Ureter (tissue), 1 donor: ENCODE data around the gene SOX2. TPM values are rescaled to one million over a fixed set of nuclear protein-coding genes. Genes with fewer than 3 reads are reported as not detected.

Experiments
- DNase-seq: peaks from one replicate; pipeline ENCODE4 v3.0.0-alpha.2; 2020; ENCODE audit warnings: low spot score
- total RNA-seq: library from RNA; stranded (reverse); gene quantifications from one replicate; pipeline ENCODE4 v1.2.4, GENCODE V29; 2023
- donor health status: DM: yes; HTN: yes; CAD: no.

The SOX2 gene
- total RNA-seq = 0.16 TPM

GRCh38 chr3:181711325-181712135, at the start of gene SOX2:
SOX2 (plus strand) TSS chr3:181711925; CDS start chr3:181712361, 436 bp downstream.
- no peak for DNase-seq

DNA sequence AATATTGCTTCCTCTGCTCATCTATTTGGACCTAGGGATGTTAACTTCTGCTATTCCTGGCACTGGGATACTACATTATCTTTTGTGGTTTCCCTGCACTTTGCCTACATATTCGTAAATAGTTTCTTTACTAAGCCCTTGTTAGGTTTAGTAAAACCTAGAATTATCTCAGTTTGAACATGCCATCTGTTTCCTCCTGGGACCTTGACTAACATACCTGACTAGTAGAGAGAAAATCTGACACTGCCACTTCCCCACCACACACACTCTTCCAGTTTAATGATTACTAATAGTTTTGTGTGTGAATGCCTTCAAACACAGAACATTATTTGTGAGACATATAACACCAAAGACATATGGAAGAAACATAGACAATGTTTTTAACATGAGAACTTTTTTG, 28.2 kb upstream of the SOX2 start:
- no peak for DNase-seq

- DNase-seq = no peak
These were observed 24.5 kb upstream of the SOX2 start for GRCh38 chr3:181687190-181687589.

- no peak for DNase-seq
These were observed 24.0 kb upstream of the SOX2 start for GRCh38 chr3:181687731-181688130.

- DNase-seq = no peak
These were observed 22.2 kb upstream of the SOX2 start for GRCh38 chr3:181689546-181689945.

GRCh38 chr3:181690769-181691168, 21.0 kb upstream of the SOX2 start:
- DNase-seq = no peak

- no peak for DNase-seq
These were observed 19.8 kb upstream of the SOX2 start for GRCh38 chr3:181691901-181692300.

GRCh38 chr3:181692311-181693145, 19.2 kb upstream of the SOX2 start:
- no peak for DNase-seq

DNA sequence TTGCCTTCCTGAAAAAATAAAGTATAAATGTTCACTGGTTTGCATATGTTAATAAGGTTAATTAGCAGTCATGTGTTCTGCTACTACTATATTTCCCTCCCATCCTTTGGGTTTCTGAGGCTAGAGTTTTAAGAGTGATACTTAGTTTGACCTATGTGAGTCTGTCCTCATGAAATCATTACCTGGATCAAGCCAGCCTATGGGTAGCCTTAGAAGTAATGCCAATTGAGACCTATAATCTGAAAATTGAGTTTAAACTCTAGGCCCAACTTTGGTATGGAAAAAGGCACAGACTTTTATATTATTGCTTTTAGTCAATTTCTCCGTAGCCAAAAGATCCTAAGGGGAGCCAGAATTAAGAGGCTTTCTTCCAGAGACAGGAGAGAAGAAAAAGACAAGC, 18.4 kb upstream of the SOX2 start:
- DNase-seq = no peak

DNA sequence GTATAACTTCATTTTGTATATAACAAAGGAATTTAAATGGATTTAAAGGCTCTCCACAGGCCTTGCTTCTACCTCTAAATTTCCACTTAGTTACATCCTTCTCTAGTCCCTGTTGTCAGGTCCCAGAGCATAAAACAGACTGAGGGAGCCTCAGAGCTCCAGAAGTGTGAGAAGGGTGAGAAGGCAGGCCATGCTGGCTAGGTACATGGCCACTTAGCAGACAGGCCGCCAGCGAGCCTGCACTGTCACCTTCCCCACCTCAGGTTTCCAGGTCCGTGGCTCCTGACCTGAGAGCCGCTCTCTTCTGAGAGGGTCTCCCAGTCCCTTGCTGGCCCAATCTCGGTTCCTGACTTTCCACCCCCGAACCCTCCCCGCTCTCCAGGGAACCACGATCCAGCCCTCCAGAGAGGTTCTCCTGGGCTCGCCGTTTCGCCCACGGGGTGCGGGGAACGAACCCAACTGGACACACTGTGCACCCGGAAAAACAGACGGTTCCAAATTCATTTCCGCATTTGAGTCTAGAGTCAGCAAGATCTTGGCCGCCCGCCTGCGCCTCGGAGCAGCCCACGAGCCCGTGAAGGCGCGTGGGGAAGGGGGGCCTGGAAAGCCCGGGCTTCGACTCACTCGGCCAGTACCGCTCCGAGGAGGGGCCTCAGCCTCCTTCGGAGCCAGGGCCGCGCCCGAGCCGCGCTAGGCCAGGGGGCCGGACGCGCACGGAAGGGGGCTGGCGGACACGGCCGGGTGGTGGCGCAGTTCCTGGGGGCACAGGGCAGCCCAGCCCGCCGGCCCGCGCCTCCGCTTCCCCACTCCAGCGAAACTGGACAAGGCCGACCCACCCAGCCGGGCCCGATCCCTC, 16.7 kb upstream of the SOX2 start:
- DNase-seq = peak; percentile 61

GRCh38 chr3:181695661-181696491, 15.8 kb upstream of the SOX2 start:
- no peak for DNase-seq

GRCh38 chr3:181696626-181697230, 15.0 kb upstream of the SOX2 start:
- DNase-seq = no peak

GRCh38 chr3:181698263-181698954, 13.3 kb upstream of the SOX2 start:
- no peak for DNase-seq

DNA sequence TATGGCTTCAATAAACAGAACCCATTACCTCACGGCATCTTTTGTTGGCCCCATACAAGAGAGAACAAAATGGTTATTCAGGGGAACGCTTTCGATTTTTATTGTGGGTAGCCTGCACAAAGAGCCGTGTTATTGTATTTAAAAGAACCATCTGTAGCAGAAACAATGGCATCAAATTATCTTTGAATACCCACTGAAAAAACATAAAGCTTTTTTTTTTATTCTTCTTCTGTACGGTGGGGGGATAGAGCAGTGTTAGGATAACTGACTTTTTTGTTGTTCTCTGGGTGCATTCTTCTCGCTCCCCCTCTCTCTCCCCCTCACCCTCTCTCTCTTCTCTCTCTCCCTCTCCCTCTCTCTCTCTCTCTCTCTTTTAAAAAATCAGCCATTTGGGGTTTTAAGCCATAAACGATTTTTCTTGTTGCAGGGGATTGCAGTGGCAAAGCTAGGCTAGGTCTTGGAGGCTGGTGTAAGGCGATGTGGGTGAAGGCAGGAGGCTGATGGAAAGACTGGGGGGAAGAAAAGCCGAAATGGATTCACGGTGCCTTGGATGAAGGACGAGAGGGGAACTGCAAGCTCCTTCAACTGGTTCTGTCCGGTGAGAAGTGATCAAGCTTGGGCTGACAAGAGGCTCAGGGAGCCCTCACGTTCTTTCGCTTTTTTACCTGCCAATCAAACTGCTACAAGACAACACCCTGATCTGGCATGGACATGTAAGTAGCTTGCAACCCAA, 12.4 kb upstream of the SOX2 start:
- DNase-seq = no peak

DNA sequence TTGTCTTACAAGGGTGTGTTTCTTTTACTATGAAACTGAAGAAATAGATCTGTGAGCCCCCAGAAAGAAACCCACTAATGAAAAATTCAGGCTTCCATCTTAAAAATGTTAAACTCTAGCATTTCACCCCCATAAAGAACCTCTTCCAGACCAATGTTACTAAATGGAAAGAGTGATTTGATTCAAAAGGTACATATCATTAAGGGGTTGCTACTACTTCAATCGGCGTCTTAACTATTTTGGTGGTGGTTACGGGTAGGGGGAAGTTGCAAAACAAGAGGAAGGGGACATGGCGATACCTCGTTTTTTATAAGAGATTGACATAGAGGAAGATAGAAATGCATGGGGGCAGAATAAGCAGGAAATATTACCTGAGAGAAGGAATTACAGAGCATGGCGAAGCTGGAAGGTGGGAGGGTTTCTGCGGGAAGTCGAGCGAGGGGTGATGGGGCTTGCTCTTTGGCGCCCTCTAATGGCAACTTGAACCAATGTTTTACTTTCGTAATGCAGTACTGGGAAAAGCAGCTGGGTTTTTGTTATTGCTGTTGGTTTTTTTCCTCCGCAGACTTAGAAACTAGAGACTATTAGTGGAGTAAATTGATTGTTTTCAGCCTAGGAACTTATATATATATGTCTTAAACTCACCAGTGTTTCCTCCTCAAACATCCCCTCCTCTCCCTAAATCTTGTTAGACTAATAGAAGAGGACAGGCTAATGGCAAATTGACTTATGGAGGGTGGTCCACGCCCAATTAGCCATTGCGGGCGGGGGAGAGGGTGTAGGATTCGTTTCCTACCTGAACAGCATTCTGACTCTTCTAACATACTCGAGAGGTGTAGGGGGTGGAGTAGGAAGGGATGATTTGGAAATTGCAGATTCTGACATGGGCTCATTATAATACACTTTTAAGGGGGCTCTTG, 11.3 kb upstream of the SOX2 start:
- DNase-seq = no peak

GRCh38 chr3:181701096-181701495, 10.6 kb upstream of the SOX2 start:
- no peak for DNase-seq

DNA sequence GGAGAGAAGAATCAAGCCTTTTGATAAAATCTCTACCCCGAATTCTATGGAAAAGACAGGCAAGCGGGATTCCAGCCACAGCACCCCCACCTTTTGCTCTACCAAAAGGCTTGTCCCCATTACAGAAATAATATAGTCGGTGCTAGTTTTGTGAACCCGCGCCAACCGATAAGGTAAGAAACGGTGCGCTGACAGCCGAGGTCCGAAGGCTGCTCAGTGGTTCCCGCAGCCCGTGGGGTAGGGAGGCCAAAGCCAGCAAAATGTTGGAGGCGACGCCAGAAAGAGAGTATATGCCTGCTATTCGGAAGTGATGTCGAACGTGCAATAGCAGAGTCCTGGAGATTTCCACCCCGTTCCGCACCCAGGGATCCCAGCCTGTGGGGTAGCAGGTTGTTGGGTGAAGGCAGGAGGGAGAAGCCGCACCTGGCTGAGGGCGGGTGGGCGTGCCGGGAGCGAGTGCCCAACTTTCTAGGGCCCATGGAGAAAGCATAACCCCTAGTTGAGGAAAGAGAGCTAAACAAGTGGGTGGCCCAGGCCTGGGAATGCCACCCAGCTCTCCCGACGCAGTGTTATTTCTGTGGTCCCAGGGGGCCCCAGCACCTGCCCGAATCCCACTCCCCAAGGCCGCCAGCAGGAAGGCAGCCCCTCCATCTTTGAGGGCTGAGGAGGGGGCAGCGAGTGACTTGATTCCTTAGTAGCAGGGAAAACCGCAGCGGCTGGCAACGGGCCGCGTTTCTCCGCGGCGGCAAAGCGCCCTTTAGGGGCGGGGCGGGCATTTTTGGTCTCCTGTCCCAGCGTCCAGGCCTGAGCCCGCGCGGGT, 7.9 kb upstream of the SOX2 start:
- DNase-seq = no peak
